GM12878 (cell line): ENCODE data around the gene TFR2. TPM values are rescaled to one million over a fixed set of nuclear protein-coding genes. Genes with fewer than 3 reads are reported as not detected.

Experiments used
- CBX5 ChIP-seq: sonication (generic); IDR thresholded peaks from 2 replicates; pipeline ENCODE4 v1.6.1; 2016; ENCODE audit warnings: low read depth, moderate library complexity, mild to moderate bottlenecking, inconsistent platforms
- GABPA ChIP-seq: IDR thresholded peaks from 2 replicates; pipeline ENCODE4 v1.6.1; 2014; ENCODE audit warnings: antibody characterized with exemption, low read depth, mild to moderate bottlenecking, inconsistent platforms
- HDAC2 ChIP-seq: fragments of 200-600 bp; sonication (generic); IDR thresholded peaks from 2 replicates; pipeline ENCODE4 v1.6.1; 2017
- NFXL1 ChIP-seq: fragments of 450-650 bp; IDR thresholded peaks from 2 replicates; pipeline ENCODE4 v1.6.1; 2017; ENCODE audit warnings: antibody characterized with exemption, mild to moderate bottlenecking, borderline replicate concordance
- RB1 ChIP-seq: fragments of 450-650 bp; formaldehyde crosslinking; IDR thresholded peaks from 2 replicates; pipeline ENCODE4 v1.6.1; 2017; ENCODE audit warnings: mild to moderate bottlenecking, borderline replicate concordance
- STAT3 ChIP-seq: IDR thresholded peaks from 2 replicates; pipeline ENCODE4 v1.6.1; 2011; ENCODE audit warnings: low read depth, low read length, improper control_type of control experiment
- polyA plus RNA-seq, 11 experiments: library from polyadenylated mRNA; depleted of rRNA in 4 of 11; unstranded in 6 of 11; stranded (reverse) in 5 of 11; fragments of >200 nt; fragmentation: Nextera tagmentation in 4 of 11; fragmentation: Illumina TruSeq in 1 of 11; extraction: Ambion mirVana in 4 of 11; extraction: Trizol in 1 of 11; gene quantifications; 1 replicate in 1 of 11; 2 replicates in 10 of 11; pipeline versions ENCODE4 v1.2.1 to v1.2.3, GENCODE V29; 2011 to 2016; ENCODE audit warnings: inconsistent platforms in 2 of 11, missing spikeins in 2 of 11, low read depth in 1 of 11
- total RNA-seq, 4 experiments: library from RNA; depleted of rRNA in 3 of 4; stranded (reverse); fragments of >200 nt in 3 of 4; fragmentation: Illumina TruSeq in 1 of 4; extraction: Trizol in 1 of 4; gene quantifications; 2 replicates each; pipeline versions ENCODE4 v1.2.1 to v1.2.3, GENCODE V29; 2013 to 2021
- TF ChIP-seq, protein P1 (sequence below): IDR thresholded peaks from 2 replicates; pipeline ENCODE4 v1.6.1; 2012; ENCODE audit warnings: low read depth, low read length, improper control_type of control experiment
- TF ChIP-seq, protein P2 (sequence below): IDR thresholded peaks from 2 replicates; pipeline ENCODE4 v1.6.1; 2012; ENCODE audit warnings: mild to moderate bottlenecking, low read depth, low read length
- TF ChIP-seq, protein P3 (sequence below): IDR thresholded peaks from 2 replicates; pipeline ENCODE4 v1.6.1; 2012; ENCODE audit warnings: low read depth, low read length, improper control_type of control experiment

Gene TFR2
- total and polyA plus RNA-seq, 10 of the 15 experiments (the other 5 are each of a cell fraction or from before 2014, with no cell fraction given), result 0.30 to 7.2 (median 1.8) TPM

DNA sequence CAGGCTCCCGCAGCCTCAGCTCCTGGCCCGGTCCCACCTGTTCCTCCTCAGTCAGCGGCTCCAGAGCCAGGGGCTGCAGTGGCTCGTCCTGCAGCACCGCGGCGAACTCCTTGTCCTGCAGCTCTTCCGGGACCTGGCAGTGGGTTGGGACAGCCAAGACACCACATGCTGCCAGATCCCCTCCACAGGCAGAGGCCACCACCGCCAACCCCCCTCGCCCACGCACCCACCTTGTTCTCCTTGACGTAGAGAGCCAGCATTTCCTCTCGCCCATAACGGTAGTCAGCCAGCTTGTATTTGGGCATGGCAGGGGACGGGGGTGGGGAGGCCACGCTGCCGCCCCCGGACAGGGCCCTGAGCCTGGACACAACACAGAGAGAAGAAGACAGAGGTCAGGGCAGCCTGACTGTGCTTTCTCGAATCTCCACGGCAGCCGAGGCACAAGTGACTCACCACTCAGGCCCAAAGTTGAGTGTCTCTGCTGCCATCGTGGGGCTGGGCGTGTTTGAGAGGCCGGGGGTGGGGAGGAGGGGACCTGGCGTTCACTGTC lies 46.5 kb upstream of the TFR2 start (continued):
- no peak for TF ChIP-seq CBX5
- TF ChIP-seq, protein P1, sequence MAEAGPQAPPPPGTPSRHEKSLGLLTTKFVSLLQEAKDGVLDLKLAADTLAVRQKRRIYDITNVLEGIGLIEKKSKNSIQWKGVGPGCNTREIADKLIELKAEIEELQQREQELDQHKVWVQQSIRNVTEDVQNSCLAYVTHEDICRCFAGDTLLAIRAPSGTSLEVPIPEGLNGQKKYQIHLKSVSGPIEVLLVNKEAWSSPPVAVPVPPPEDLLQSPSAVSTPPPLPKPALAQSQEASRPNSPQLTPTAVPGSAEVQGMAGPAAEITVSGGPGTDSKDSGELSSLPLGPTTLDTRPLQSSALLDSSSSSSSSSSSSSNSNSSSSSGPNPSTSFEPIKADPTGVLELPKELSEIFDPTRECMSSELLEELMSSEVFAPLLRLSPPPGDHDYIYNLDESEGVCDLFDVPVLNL, result no peak
- TF ChIP-seq, protein P2, sequence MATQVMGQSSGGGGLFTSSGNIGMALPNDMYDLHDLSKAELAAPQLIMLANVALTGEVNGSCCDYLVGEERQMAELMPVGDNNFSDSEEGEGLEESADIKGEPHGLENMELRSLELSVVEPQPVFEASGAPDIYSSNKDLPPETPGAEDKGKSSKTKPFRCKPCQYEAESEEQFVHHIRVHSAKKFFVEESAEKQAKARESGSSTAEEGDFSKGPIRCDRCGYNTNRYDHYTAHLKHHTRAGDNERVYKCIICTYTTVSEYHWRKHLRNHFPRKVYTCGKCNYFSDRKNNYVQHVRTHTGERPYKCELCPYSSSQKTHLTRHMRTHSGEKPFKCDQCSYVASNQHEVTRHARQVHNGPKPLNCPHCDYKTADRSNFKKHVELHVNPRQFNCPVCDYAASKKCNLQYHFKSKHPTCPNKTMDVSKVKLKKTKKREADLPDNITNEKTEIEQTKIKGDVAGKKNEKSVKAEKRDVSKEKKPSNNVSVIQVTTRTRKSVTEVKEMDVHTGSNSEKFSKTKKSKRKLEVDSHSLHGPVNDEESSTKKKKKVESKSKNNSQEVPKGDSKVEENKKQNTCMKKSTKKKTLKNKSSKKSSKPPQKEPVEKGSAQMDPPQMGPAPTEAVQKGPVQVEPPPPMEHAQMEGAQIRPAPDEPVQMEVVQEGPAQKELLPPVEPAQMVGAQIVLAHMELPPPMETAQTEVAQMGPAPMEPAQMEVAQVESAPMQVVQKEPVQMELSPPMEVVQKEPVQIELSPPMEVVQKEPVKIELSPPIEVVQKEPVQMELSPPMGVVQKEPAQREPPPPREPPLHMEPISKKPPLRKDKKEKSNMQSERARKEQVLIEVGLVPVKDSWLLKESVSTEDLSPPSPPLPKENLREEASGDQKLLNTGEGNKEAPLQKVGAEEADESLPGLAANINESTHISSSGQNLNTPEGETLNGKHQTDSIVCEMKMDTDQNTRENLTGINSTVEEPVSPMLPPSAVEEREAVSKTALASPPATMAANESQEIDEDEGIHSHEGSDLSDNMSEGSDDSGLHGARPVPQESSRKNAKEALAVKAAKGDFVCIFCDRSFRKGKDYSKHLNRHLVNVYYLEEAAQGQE, result no peak
- TF ChIP-seq RB1, result no peak
- TF ChIP-seq, protein P3, sequence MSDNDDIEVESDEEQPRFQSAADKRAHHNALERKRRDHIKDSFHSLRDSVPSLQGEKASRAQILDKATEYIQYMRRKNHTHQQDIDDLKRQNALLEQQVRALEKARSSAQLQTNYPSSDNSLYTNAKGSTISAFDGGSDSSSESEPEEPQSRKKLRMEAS, result no peak
- no peak for TF ChIP-seq HDAC2
- TF ChIP-seq GABPA, result no peak
- TF ChIP-seq NFXL1, result no peak
- no peak for TF ChIP-seq STAT3
